Epithelial cell of proximal tubule (primary cell): ENCODE data around the gene SYNDIG1. TPM values are rescaled to one million over a fixed set of nuclear protein-coding genes. Genes with fewer than 3 reads are reported as not detected.

ENCODE experiments used
- DNase-seq: peaks from one replicate; pipeline ENCODE4 v3.0.0-alpha.2; 2011; ENCODE audit warnings: low read depth
- H3K4me3 ChIP-seq: 2 replicates; pipeline ENCODE4 v1.5.1; 2011; ENCODE audit warnings: low read depth, mild to moderate bottlenecking, low read length
- CTCF ChIP-seq: conservative IDR thresholded peaks from 2 replicates; pipeline ENCODE4 v1.5.1; 2012; ENCODE audit warnings: low read depth, mild to moderate bottlenecking, low read length
- total RNA-seq: library from RNA; depleted of rRNA; stranded (reverse); fragments of >200 nt; gene quantifications from 2 replicates; pipeline ENCODE4 v1.2.3, GENCODE V29; 2015

Gene SYNDIG1
- total RNA-seq, 1 donor from 2014 or later, result 0.12 TPM

DNA sequence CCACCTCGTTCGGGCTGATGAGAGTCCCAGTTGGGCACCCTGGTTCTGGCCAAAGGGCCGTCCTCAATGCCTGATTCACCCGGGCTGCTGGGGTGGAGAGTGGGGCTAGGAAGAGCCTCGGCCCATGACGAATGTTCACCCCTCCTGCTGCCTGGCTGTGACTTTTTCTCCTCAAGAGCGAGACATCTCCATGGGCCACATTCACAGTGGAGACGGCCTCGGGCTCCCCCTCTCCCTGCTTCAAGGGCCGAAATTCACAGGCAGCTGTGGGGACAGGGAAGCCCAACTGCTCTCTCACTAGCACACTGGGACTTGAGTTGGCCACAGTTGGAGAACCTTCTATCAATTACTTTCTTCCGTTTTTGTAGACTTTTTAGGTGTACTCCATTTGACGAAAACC, 138.0 kb downstream of the SYNDIG1 start:
- DNase-seq, result no peak
- no peak for TF ChIP-seq CTCF
- no peak overlapping the region for H3K4me3 ChIP-seq

DNA sequence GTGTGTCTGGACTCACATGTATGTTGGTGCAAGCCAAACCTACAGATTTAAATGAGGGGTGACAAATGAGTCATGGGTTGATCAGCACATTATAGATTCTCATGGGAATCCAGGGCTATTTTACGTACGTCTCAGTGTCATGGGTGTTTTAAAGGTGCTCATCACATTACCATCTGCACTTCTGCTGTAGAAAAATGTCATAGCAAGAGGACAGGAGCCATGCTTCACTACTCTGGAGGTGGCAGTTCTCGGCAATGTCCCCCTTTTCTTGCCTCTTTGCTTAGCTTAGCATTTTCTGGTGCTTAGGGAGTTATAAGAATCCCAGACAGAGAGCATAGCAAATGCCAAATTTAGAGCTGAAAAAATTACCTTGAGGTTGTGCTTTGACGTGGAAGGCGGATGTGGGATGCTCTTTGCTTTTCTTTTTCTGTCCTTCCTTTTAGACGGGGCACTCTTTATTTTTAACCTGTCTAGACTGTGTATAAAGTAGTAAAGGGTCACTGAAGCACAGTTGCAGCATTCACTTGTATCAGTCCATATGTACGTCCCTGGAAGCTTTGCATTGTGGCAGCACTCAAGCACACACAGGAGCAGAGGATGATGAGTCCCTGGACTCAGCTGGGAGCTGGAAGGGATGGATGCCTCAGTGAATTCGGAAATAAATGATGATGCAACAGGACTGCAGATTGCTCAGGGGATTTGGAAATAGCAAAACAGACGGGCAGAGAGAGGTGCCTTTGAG, 139.7 kb downstream of the SYNDIG1 start:
- TF ChIP-seq CTCF, result no peak
- H3K4me3 ChIP-seq, result no peak overlapping the region
- no peak for DNase-seq

- H3K4me3 ChIP-seq, result no peak overlapping the region
- no peak for TF ChIP-seq CTCF
- no peak for DNase-seq
These were observed 140.3 kb downstream of the SYNDIG1 start for GRCh38 chr20:24609757-24610156.

GRCh38 chr20:24610341-24611115, 141.1 kb downstream of the SYNDIG1 start:
- no peak for DNase-seq
- no peak for TF ChIP-seq CTCF

DNA sequence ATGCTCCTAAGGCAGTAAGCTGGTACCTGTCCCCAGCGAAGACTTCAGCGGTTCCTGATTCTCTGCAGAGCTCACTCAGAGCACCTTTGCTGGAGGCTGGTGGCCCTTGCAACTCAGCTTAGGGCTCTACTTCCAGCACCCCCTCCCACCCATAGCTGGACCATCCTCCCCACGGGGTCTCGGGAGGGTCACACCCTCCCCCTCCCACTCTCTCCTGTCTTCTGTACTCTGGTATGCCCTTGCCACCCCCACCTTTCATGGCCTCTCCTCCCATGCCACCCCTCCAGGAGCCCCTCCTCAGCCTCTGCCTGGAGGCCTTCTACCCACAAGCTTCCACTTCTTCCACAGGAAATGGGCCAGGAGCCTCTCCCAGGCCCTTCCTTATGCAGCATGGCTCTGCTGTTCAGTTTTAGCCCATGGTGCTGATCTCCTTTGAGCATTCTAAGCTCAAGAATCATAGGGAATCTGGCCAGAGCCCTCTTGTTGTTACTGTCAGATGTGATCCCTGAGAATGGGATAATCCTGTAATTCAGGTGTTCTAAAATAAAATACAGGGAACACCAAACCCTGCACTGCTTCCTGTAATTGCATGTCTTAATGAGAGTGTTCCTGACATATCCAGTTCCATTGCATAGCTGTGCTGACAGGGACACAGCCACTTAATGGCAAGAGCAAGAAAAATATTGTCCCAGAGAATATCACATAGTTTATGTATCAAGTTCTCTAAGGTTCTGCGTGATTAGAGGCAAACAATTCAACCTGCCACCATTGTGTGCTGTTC, 142.1 kb downstream of the SYNDIG1 start:
- no peak overlapping the region for H3K4me3 ChIP-seq
- TF ChIP-seq CTCF, result no peak
- no peak for DNase-seq

More at GRCh38 chr20:24610341-24611115, 141.1 kb downstream of the SYNDIG1 start:
- H3K4me3 ChIP-seq, result no peak overlapping the region

- no peak for TF ChIP-seq CTCF
- H3K4me3 ChIP-seq, result no peak overlapping the region
- no peak for DNase-seq
These were observed 143.7 kb downstream of the SYNDIG1 start for GRCh38 chr20:24612799-24613775.
